CD4-positive, alpha-beta T cell treated with Interleukin-2 at 100 ng/mL for 4 hours (primary cell): ENCODE measurements around the gene PRKAR1A.
"Not testable (repeated sequence)": the region's sequence is repeated elsewhere in the genome, so short reads cannot be mapped to it uniquely, and the experiment has no call there.

Source experiments
- DNase-seq: peaks from one replicate; pipeline ENCODE4 v3.0.0-alpha.2; 2020; ENCODE audit warnings: low spot score

The PRKAR1A gene

DNA sequence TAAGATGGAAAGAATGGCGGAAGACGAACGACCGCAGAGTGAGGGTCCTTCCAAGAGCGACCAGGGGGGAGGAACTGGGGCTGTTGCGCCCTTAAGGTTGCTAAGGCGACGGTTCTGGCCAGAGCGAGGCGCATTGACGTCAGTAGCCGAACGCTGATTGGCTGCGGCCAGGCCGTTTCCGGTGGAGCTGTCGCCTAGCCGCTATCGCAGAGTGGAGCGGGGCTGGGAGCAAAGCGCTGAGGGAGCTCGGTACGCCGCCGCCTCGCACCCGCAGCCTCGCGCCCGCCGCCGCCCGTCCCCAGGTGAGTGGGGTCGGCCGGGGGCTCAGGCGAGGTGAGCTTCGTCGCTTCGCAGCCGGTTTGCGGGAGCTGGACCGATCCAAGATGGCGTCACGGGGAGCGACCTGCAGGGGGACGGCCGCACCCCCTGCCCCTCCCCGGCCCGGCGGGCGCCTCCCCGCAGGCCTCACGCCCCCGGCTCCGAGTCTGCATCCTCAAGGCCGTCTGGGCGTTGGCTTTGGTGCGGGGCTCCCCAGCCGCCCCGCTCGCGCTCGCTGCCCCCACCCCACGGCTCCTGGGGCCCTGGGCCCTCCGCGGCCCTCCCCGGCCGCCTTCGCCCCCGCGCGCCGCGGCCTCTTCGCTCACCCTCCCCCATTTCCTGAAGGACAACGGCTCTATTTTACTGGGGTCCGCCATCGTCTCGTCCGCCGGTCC lies at the start of gene PRKAR1A:
TSS of gene PRKAR1A (plus strand) at position 184 of the 713 bp plus-strand sequence. CDS start 2,970 bp downstream, outside the sequence.
- DNase-seq = peak; percentile 91

DNA sequence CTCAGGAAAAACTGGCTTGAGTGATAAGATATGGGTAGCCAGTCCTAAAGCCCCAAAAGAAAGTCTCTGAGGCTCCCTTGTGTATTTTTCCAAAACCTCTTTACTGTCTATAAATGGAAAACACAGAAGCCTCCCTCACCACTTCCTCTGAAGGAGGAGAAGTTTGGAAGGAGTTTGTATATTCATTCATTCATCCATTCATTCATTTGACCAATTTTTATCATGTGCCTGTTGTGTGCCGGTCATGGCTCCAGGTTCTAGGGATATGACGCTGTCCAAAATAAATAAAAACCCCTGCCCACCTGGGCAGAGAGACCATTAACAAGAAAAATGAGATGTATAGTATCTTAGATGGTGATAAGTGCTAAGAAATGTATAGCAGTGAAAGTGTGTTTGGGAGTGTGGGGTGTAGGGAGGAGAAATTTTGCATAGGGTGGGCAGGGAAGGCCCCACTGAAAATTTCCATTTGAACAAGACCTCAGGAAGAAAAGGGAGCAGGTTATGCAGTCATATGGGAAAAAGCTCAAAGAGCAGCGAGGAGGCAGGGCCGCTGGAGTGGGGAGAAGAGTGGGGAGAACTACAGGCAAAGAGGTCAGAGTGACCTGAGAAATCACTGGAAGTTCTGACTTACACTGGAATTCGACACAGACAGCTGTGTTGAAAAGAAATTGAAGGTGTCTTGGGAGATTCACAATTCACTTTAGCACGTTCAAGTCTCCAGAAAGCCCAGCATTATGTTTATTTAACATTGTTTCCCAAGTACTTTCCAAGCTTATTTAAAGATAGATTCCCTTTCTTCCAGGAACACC lies 48.8 kb upstream of the PRKAR1A start:
- no peak for DNase-seq

DNA sequence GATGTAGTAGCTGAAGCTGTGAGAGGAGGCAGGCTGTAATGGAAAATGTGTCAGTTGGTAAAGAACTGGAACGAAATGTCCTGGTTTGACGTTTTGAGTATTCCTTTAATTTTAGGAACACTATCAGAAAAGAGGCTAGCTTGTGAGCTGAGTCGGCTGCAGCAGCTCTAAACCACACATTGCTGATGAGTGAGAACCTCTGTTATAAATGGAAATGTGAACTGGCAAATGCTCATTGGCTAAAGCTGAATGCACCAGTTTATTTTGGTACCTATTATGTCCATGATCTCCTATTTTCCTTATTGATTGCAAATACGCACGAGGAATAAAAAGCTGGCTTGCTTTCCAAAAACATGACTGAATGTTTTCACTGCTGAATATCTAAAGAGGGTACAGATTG lies 43.9 kb upstream of the PRKAR1A start:
- no peak for DNase-seq

DNA sequence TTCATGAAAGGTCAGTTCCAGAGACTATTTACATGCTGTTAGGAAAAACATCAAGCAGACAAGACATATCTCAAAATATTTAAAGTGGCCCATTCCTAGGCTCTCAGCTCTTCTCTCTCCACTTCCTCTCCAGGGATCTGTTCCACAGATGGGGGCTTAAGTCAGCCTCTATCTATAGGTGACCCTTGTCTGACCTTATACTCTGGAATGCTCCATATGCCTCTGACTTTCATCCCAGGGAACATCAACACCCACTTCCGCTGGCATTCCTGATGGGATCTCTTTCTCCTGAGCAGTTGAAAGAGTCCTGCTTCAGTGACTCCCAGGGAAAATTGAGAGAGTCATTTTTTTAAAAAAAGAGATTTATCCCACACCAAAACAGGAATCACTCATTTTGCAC lies 43.4 kb upstream of the PRKAR1A start:
- DNase-seq = no peak

DNA sequence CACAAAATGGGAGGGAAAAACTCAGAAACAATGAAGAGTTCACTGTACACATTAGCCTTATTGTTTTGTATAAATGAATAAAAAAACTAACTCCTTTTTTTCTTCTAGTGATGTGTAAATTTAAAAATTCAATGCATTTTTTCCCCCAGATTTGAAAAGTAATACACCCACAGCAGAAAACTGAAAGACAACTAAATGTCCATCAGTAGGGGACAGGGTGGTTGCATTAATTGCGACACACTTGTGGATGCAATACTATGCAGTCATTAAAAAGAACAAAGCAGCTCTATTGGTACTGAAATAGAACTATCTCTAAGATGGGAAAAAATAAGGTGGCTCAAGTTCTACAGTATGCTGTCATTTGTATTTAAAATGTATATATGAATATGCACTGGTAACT lies 41.3 kb upstream of the PRKAR1A start:
- DNase-seq = no peak

DNA sequence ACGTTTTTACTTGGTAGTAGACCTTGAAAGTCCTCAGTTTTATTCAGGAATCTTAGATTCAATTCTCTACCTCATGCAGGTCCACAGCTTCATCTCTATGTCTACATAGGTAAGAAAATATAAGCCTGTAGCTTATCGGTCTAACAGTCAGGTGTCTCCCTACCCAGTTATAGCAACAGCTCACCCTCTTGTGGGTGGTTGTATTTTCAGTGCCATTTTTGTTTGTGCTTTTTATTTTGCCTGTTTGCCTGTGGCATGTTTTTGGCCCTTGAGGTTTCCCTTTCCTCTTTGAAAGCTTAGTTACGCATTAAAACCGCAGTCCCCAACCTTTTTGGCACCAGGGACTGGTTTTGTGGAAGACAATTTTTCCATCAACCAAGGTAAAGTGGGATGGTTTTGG lies 31.3 kb upstream of the PRKAR1A start:
- DNase-seq = no peak

DNA sequence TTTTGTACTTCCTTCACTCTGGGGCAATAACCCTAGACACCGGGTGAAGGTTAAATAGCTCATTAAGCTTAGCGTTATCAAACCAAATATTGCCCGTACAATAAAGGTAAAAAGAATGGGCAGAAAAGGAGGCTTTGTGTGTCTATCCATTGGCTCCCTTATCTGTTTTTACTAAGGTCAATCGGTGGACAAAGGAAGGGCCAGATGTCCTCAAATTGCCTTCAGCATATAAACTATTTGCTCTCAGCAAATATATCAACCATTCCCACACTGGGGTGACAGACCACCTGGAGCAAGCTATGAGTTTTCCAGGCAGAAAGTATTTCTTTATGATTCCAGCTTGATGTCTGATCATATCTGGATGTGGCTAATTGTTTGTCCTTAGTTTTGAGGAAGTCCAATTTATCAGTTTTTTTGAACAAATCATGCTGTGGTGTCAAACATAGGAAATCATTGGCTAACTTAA lies 29.6 kb upstream of the PRKAR1A start:
- no peak for DNase-seq

DNA sequence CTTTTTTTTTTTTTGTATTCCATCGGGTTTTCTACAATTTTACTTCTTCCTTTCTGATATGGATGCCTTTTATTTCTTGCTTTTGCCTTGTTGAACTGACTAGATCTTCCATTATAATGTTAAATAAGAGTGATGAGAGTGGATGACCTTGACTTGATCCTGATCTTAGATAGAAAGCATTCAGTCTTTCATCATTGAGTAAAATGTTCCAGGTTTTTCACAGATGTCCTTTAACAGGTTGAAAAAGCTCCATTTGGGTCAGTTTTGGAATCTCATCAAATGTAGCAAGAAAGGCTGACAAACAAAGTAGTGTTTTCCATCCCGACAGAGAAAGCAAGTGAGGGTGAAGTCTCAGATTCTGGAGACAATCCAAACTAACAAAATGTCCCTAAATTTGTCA lies 27.8 kb upstream of the PRKAR1A start:
- no peak for DNase-seq

DNA sequence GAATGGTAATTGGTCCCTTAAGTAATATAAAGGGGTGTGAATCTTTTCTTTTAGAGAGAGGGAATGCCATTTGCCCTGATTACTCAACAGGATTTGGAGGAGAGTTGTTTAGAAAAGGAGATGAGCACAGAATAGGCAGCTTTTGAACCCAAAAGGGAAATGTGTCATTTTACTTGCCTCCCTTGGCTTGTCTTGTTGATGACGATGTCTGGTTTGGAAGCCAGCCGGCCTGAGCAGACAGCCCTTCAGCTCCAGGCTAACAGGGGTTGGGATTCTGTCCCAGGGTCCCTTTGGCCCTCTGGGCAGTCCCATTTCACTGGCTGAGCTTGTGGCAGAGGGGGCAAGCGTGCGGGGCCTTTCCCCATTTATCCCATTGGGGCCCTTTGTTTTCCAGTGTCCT lies 22.3 kb upstream of the PRKAR1A start:
- DNase-seq = no peak

DNA sequence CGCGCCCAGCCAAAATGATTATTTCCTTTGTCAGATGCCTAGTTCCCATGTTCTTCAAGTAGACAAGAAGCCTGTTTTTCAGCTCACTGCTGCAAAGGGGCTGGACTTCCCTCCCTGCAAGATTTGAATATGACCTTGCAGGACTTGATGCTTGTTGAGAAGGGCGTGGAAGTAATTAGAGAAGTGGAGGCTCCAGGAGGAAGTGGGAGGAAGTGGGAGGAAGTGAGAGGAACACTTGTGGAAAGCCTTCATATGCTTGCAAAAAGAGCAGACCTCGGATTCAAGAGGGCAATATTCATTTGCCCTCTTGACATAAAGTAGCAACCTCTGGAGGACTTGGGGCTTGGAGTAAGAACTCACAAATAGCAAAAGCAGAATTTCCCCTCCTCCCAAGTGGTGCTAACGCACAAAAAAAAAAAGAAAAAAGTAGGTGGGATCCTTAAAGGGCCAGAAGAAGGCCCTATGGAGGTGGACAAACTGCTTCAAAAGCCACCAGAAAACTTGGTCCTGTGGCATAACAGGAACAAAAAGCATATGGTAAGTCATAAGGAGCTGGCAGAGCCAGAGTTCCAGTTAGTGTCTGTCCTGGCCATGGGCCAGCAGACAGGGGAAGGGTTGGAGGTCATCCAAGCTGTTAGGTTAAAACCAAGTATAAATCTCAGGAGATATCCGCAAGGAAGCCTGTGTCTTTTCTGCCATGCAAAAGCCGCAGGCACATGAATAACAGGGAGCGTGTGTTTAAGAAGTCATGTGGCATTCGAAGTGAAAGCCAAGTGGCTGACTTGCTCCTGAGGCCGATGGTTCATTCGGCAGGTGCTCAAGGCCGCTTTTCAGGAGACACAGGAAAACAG lies 20.6 kb upstream of the PRKAR1A start:
- no peak for DNase-seq

DNA sequence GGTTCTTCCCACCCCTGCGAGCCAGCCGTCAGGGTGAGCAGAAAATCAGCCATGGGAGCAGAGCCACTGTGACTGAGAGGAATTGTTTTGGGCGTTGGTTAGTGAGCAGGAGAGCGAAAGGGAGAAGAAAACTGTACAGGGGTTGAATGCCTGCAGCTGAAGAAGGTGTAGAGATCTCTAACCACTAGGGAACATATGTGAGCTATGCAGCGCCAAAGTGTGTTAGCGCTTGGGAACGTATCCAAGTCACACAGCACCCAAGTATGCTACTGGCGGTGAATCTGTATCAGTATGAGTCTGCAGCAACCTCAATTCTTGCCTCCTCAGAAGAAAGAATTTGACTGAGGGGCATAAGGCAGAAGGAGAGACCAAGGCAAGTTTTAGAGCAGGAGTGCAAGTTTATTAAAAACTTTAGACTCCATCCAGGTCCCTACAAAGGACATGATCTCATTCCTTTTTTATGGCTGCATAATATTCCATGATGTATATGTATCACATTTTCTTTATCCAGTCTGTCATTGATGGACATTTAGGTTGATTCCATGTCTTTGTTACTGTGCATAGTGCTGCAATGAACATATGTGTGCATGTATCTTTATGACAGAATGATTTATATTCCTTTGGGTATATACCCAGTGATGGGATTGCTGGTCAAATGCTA lies 19.7 kb upstream of the PRKAR1A start:
- not testable (repeated sequence) for DNase-seq

DNA sequence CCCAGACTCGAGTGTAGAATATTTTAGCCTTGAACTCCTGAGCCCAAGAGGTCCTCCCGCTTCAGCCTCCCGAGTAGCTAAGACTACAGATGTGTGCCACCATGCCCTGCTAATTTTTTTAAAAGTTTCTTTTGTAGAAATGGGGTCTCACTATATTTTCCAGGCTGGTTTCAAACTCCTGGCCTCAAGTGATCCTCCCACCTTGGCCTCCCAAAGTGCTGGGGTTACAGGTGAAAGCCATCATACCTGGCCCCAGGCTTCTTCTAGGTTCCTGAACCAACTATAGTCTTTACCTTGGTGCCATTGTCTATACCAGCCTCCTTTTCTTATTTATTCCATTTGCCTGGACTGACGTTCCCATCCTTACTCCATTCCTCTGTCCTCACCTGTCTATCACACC lies 17.1 kb upstream of the PRKAR1A start:
- DNase-seq = no peak

DNA sequence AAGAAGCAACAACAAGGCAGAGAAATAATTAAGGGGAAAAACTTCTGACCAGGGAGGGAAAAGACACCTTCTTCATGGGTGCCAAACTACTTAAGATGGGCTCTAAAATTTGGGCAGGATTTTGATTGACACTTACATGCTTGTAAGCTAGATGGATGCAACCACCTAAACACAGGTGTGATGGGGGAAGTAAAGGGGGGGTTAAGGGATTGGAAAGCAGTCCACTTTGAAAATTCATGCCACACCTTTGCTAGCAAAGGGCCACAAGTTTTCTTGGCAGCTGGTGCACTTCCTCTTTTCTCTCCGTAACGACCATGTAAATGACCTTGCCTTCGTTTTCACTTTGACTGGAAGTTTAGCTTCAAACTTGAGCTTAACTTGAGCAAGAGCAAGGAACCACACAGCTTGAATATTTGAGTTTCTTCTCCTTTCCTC lies 14.3 kb upstream of the PRKAR1A start:
- DNase-seq = peak; percentile 17

DNA sequence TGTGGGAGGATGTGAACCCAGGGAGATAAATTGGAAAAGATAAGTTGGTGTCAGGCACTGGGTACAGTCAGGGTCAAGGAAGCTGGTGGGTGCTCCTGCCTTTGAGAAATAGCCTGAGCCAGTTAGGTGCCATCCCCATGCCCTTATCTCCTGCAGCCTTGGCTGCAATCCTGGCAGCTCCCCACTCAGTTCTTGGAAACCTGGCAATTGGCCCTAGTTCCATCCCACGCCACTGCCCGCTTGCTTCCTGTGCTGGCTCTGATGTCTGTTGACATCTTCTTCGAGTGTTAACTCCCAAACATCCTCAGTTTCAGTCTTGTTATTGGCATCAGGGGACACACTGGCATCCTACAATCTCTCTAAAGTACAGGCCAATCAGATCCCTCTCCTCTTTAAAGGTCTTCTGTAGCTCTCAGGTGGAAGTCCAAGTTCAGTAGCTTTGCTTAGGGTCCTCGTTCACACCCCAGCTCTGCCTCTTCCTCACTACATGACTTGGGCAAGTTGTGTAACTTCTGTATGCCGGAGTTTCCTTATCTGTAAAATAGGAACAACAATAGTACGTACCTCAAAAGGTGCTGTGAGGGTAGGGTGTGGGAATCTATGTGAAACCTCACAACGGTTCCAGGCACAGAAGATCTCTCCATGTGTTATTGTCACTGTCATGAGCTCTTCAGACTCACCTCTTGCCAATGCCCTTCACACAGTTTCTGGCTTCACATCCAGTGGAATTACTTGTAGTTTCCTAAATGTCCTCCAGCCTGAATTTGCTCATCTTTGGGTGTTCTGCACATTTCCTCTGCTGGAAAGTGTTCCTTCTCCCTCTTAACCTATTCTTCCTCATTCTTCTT lies 13.5 kb upstream of the PRKAR1A start:
- no peak for DNase-seq

DNA sequence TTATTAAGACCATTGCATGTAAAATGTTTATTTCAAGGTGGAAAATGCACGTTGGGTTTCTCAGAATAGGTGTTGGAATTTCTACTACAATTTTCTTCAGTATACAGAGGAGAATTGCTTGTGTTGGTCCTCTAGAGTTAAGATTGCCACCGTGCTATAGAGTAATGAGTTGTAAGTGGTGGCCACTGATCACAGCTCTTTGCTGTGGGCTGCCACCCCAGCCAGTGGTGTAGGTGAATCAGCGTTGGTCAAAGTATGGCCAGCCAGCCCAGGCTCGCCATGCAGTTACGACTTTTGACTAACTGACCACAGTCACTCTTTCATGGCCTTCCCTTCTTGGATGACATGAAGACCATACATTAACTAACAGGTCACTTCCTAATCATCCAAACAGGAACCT lies 12.6 kb upstream of the PRKAR1A start:
- no peak for DNase-seq

DNA sequence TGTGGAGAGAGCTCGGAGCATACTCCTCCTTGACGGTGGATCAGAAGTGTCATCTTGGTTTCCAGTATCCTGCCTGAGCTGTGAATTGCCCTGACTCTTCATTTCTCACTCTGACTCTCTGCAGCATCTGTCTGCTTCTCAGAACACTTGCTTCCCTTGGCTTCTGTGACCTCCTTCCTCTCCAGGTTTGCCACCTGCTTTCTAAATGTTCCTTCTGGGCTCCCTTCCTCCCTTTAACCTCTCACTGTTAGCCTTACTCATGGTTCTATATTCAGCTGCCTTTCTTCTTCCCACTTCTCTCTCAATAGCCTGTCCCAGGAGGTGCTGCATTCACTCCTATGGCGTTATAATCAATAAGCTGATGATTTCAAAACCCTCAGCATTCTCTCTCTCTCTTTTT lies 11.2 kb upstream of the PRKAR1A start:
- no peak for DNase-seq

DNA sequence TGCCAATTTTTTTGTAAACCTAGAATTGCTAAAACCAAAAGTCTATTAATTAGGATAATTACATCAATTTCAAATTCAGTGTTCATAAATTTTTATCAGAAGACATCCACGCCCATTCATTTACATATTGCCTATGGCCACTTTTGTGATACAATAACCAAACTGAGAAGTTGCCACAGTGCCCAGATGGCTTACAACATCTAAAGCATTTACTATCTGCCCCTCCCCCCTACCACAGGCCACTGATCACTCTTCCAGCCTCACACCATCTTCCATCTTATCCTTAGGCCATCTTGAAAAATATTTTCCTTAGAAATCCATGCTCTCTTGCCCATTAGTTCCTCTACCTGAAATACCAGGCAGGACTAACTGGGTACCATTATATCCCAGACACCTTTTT lies 6.3 kb upstream of the PRKAR1A start:
- DNase-seq = no peak

DNA sequence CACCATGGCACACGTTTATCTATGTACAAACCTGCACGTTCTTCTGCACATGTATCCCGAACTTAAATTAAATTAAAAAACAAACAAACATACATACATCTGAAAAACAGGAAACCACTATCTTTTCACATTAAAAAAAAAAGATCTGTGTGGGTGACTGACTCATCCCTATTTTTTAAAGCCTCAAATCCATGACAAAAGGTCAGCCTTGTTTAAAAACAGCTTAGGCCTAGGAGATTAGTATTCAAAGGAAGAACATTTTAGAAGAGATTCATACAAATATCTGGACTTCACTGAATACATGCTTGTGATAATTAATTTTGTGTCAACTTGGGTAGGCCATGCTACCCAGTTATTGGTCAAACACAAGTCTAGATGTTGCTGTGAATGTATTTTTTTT lies 4.7 kb upstream of the PRKAR1A start:
- no peak for DNase-seq

DNA sequence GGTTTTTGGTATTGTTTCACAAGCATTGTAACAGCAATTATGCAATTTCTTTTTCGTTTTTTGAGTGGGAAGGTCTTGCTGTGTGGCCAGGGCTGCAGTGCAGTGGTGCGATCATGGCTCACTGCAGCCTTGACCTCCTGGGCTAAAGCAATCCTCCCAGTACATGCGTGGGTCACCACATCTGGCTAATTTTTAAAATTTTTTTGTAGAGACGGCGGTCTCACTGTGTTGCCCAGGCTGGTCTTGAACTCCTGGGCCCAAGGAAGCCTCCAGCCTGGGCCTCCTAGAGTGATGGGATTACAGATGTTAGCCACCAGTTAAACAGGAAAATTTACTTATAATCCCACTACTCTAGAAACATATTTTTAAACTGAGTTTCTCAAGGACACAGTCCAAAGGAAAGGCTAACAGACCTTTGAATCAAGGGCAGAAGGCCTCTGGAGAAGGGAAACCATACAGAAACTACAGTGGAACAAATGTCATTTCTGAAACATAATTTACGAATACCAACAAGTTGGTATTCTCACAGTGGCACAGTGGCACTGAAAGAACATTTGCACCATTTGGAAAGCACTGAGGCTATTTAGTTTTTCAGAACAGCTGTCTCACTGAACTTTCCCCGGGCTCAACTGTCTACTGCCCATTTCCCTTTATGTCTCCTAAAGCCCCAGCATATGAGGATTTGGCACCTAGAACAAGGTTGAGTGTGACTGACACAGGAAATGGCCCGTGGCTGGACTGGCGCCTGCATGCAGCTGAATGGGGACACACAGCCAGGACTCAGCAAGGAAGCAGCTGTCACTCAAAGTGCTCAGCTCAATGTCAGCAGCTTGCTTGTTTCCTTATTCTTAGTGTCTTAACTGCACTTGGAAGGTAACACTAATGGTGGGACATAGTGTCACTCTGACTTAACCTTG lies 2.8 kb upstream of the PRKAR1A start:
- no peak for DNase-seq

DNA sequence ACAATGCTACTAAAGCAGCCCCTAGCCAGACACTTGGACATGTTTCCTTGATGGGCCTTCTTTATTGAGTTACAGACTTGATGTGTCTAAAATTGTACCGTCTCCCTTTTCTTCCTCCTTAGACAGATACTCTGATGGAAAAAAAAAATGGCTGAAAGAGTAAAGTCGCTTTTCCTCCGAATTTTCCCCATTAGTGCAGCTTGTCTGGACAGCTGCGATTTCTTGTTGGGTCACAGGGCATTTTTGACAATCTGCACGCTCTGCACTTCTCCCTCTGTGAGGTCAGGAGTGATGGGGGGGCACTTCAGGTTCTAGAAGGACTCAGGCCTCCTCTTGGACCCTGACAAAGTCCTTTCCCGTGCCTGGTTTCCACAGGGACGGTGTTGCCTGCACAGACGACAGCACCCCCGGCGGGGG lies 968 bp upstream of the PRKAR1A start:
- no peak for DNase-seq
